Measurements from ENCODE around the gene TFB1M. TPM values are rescaled to one million over a fixed set of nuclear protein-coding genes. Genes with fewer than 3 reads are reported as not detected.

The TFB1M gene
- total RNA-seq, 1 donor = 18.8 TPM

- no peak for DNase-seq (ENCODE audit: insufficient read length, low spot score, missing footprints)
- Histone ChIP-seq H3K4me2 (ENCODE audit: insufficient read depth, low read length) (no peak overlapping the region), H2AFZ (ENCODE audit: low read length) (no peak overlapping the region), H3K27ac (ENCODE audit: low read depth, low read length) (no peak overlapping the region), H4K20me1 (ENCODE audit: insufficient read depth, low read length) (no peaks in the 10 kb centered on the region), H3K4me1 (ENCODE audit: insufficient read depth, low read length) (no peaks in the 10 kb centered on the region), H3K79me2 (ENCODE audit: insufficient read depth, low read length) (no peaks in the 10 kb centered on the region), H3K4me3 (ENCODE audit: insufficient read depth, low read length) (no peak overlapping the region), H3K27me3 (ENCODE audit: insufficient read depth, low read length) (no peaks in the 10 kb centered on the region), H3K36me3 (ENCODE audit: insufficient read depth, low read length) (peaks cover 12% of the 10 kb centered on the region), H3K9me3 (ENCODE audit: low read depth, low read length) (no peaks in the 10 kb centered on the region)
- TF ChIP-seq, protein P1, sequence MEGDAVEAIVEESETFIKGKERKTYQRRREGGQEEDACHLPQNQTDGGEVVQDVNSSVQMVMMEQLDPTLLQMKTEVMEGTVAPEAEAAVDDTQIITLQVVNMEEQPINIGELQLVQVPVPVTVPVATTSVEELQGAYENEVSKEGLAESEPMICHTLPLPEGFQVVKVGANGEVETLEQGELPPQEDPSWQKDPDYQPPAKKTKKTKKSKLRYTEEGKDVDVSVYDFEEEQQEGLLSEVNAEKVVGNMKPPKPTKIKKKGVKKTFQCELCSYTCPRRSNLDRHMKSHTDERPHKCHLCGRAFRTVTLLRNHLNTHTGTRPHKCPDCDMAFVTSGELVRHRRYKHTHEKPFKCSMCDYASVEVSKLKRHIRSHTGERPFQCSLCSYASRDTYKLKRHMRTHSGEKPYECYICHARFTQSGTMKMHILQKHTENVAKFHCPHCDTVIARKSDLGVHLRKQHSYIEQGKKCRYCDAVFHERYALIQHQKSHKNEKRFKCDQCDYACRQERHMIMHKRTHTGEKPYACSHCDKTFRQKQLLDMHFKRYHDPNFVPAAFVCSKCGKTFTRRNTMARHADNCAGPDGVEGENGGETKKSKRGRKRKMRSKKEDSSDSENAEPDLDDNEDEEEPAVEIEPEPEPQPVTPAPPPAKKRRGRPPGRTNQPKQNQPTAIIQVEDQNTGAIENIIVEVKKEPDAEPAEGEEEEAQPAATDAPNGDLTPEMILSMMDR (IDR thresholded peaks at IDR 0.05; ENCODE audit: extremely low read depth, low read depth, low read length) = no peak
These were observed 23.8 kb downstream of the TFB1M start for GRCh38 chr6:155290491-155290890.

GRCh38 chr6:155287762-155288161, 26.5 kb downstream of the TFB1M start:
- Histone ChIP-seq H3K9me3 (ENCODE audit: low read depth, low read length) (no peaks in the 10 kb centered on the region), H4K20me1 (ENCODE audit: insufficient read depth, low read length) (no peaks in the 10 kb centered on the region), H3K4me1 (ENCODE audit: insufficient read depth, low read length) (no peaks in the 10 kb centered on the region), H3K79me2 (ENCODE audit: insufficient read depth, low read length) (no peaks in the 10 kb centered on the region), H3K36me3 (ENCODE audit: insufficient read depth, low read length) (peaks cover 18% of the 10 kb centered on the region), H3K4me2 (ENCODE audit: insufficient read depth, low read length) (no peak overlapping the region), H3K4me3 (ENCODE audit: insufficient read depth, low read length) (no peak overlapping the region), H3K27me3 (ENCODE audit: insufficient read depth, low read length) (no peaks in the 10 kb centered on the region), H3K27ac (ENCODE audit: low read depth, low read length) (no peak overlapping the region), H2AFZ (ENCODE audit: low read length) (no peak overlapping the region)
- DNase-seq (ENCODE audit: insufficient read length, low spot score, missing footprints) = no peak
- TF ChIP-seq, protein P1 (IDR thresholded peaks at IDR 0.05; ENCODE audit: extremely low read depth, low read depth, low read length) = no peak

GRCh38 chr6:155284775-155285174, 29.5 kb downstream of the TFB1M start:
- Histone ChIP-seq H4K20me1 (ENCODE audit: insufficient read depth, low read length) (no peaks in the 10 kb centered on the region), H3K27me3 (ENCODE audit: insufficient read depth, low read length) (no peaks in the 10 kb centered on the region), H3K9me3 (ENCODE audit: low read depth, low read length) (no peaks in the 10 kb centered on the region), H3K4me2 (ENCODE audit: insufficient read depth, low read length) (no peak overlapping the region), H2AFZ (ENCODE audit: low read length) (no peak overlapping the region), H3K79me2 (ENCODE audit: insufficient read depth, low read length) (no peaks in the 10 kb centered on the region), H3K4me1 (ENCODE audit: insufficient read depth, low read length) (no peaks in the 10 kb centered on the region), H3K27ac (ENCODE audit: low read depth, low read length) (no peak overlapping the region), H3K36me3 (ENCODE audit: insufficient read depth, low read length) (peaks cover 26% of the 10 kb centered on the region), H3K4me3 (ENCODE audit: insufficient read depth, low read length) (no peak overlapping the region)
- no peak for DNase-seq (ENCODE audit: insufficient read length, low spot score, missing footprints)
- TF ChIP-seq, protein P1 (IDR thresholded peaks at IDR 0.05; ENCODE audit: extremely low read depth, low read depth, low read length) = no peak

- Histone ChIP-seq H3K27ac (ENCODE audit: low read depth, low read length) (no peak overlapping the region), H3K9me3 (ENCODE audit: low read depth, low read length) (no peaks in the 10 kb centered on the region), H3K4me2 (ENCODE audit: insufficient read depth, low read length) (no peak overlapping the region), H2AFZ (ENCODE audit: low read length) (no peak overlapping the region), H4K20me1 (ENCODE audit: insufficient read depth, low read length) (no peaks in the 10 kb centered on the region), H3K36me3 (ENCODE audit: insufficient read depth, low read length) (peaks cover 8% of the 10 kb centered on the region), H3K4me3 (ENCODE audit: insufficient read depth, low read length) (no peak overlapping the region), H3K4me1 (ENCODE audit: insufficient read depth, low read length) (peaks cover 26% of the 10 kb centered on the region), H3K27me3 (ENCODE audit: insufficient read depth, low read length) (no peaks in the 10 kb centered on the region), H3K79me2 (ENCODE audit: insufficient read depth, low read length) (peaks cover 3% of the 10 kb centered on the region)
- no peak for DNase-seq (ENCODE audit: insufficient read length, low spot score, missing footprints)
- TF ChIP-seq, protein P1 (IDR thresholded peaks at IDR 0.05; ENCODE audit: extremely low read depth, low read depth, low read length) = no peak
These were observed 35.8 kb downstream of the TFB1M start for GRCh38 chr6:155278319-155279049.
